GM19452 (cell line): ENCODE measurements around the gene LMTK2.
"Not testable (repeated sequence)": the region's sequence is repeated elsewhere in the genome, so short reads cannot be mapped to it uniquely, and the experiment has no call there.

ENCODE experiments used
- ATAC-seq: cut with Tn5 transposase; IDR thresholded peaks from one replicate; pipeline ENCODE4 v1.9.1; 2021; ENCODE audit not compliant: unreplicated experiment

The LMTK2 gene

GRCh38 chr7:98102170-98102569 is 4.5 kb upstream of the LMTK2 start:
- no peak for ATAC-seq

GRCh38 chr7:98105942-98106544 is 619 bp upstream of the LMTK2 start:
- ATAC-seq: peak; percentile 2

DNA sequence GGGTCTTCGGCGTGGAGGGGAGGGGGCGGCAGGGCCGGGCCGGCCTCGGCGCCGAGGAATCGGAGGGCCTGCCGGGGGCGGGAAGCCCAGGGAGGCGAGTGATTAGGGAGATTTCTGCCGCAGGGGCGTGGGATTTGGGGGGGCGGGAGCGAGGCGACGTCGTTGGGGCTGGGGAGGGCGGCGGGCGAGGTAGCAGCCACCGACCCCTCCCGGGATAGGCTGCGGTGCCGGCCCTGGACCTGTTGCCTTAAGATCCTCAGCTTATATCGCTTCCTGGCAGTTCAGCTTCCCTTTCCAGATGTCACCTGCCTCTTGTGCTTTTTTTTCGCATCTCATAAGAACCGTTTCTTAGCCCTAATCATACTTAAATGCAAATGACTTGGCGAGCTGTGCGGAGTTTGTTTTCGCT is 655 bp downstream of the LMTK2 start:
- ATAC-seq: no peak

GRCh38 chr7:98110249-98111022 is 3.8 kb downstream of the LMTK2 start:
- no peak for ATAC-seq

- ATAC-seq: no peak
These were observed 5.4 kb downstream of the LMTK2 start for GRCh38 chr7:98112077-98112476.

DNA sequence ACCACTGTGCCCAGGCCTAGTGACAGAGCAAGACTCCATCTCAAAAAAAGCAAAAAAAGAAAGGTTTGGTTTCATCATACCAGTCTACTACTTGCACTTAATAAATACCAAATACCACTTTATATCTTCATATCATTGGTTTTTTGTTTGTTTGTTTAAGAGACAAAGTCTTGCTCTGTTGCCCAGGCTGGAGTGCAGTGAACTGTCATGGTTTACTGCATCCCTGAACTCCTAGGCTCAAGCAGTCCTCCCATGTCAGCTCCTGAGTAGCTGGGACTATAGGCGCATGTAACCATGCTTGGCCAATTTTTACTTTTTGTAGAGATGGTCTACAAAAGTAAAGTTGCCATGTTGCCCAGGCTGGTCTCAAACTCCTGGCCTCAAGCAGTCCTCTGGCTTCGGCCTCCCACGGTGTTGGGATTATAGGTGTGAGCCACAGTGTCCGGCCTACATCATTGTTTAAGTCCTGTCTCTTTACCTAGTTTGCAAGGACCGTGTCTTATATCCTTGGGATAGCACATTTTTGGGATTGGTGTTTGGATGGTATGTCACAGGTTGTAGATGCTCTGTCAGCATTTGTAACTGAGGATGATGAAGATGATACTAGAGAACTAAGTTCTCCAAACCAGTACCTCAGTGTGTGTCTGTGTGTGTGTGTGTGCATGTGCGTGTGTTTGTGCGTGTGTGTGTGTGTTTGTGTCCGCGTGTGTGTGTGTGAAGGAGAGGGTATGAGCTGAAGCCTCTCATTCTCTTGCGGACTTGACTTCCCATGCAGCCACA is 9.3 kb downstream of the LMTK2 start:
- ATAC-seq: no peak

DNA sequence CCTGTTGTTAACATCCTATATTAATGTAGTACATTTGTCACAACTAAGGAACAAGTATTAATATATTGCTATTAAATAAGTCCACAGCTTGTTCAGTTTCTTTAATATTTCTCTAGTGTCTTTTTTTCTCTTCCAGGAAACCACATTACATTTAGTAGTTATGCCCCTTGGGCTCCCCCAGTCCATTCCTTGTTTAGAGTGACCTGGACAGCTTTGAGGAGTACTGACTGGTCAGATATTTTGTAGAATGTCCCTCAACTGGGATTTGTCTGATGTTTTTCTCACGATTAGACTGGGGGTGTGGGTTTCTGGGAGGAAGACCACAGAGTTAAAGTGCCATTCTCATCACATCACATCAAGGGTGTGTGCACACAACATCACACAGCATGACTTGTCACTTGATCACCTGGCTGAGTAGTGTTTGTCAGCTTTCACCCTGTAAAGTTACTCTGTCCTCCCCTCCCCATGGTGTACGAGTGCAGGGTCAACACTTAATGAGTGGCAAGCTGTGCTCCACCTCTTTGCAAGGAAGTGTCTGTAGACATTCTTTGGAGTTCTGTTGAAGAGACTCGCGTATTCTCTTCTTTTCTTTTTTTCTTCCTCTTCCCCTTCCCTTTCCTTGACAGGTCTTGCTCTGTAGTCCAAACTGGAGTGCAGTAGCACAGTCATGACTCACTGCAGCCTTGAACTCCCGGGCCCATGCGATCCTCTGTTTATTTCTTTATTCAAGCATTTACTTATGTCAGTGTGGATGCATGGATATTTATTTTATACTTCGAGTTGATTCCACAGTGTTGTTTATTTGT is 10.2 kb downstream of the LMTK2 start:
- no peak for ATAC-seq

DNA sequence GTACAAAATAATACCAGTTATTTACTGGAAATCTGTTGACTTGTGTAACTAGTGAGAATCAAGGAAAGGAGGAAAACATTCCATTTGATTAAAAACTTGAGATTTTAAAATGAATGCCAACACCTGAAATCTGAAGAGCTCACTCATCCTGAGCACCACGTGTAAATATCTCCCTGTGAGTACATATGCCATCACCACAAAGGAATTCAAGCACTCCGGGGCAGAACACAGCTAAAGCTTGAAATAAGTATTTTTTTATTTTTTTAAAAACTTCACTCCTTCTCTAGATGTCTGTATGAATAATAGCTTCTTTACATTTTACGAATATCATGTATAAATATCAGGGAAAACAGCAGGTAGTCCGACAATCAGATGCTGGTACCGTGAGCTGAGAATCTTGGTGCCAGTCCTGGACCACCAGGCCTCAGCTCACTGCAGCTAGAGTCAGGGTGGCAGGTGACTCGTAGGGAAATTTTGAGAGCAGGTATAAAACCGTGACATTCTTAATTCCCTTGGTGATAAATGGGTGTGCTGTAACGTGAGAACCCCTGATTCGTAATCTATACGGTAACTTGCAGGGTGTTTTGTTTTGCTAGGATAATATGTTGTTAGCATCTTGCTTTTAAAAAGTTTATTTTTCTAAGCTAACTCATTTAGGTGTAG is 12.7 kb downstream of the LMTK2 start:
- no peak for ATAC-seq

DNA sequence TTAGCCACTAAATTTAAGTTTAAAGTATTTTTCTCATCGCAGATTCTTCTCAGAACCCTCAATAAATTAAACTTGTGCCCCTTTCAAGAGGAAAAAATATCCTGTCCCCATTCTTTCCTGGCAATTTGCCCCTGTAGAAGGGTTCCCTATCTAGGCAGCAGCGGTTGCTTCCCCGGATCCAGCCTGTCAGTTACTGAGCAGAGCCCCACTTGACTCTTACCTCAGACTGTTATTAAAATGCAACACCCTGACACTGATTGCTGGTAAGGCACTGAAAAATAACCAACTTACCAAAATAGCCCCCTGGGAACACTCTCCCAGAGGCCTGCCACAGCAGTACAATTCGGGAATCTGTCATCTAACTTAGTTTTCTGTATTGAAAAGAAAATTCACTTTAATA is 13.9 kb downstream of the LMTK2 start:
- ATAC-seq: no peak

DNA sequence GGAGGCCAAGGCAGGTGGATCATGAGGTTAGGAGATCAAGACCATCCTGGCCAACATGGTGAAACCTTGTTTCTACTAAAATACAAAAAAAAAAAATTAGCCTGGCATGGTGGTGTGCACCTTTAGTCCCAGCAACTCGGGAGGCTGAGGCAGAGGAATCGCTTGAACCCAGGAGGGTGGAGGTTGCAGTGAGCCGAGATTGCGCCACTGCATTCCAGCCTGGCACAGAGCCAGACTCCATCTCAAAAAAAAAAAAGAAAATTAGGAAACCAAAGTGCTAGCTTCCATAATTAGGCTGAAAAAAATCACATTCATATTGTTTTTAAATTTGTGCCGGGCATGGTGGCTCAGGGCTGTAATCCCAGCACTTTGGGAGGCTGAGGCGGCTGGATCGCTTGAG is 14.7 kb downstream of the LMTK2 start:
- ATAC-seq: not testable (repeated sequence)

GRCh38 chr7:98123365-98123696 is 16.7 kb downstream of the LMTK2 start:
- no peak for ATAC-seq

DNA sequence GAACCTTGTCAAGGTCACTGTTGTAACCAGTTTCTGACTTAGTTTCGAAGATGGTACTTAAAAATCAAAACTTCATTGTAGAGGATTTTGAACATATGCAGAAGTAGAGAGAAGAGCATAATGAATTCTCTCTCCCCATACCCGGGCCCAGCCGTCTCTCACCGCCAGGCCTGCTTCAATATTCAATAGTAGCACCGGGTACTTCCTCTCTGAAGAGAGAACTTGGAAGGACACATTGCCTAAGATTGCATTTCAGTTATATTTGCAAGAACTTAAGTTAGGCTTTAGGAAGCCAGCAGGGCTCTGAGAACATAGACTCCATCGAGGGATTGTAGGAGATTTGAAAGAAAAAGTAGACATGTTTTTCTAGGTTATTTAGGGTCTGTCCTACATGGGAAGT is 19.1 kb downstream of the LMTK2 start:
- ATAC-seq: no peak

DNA sequence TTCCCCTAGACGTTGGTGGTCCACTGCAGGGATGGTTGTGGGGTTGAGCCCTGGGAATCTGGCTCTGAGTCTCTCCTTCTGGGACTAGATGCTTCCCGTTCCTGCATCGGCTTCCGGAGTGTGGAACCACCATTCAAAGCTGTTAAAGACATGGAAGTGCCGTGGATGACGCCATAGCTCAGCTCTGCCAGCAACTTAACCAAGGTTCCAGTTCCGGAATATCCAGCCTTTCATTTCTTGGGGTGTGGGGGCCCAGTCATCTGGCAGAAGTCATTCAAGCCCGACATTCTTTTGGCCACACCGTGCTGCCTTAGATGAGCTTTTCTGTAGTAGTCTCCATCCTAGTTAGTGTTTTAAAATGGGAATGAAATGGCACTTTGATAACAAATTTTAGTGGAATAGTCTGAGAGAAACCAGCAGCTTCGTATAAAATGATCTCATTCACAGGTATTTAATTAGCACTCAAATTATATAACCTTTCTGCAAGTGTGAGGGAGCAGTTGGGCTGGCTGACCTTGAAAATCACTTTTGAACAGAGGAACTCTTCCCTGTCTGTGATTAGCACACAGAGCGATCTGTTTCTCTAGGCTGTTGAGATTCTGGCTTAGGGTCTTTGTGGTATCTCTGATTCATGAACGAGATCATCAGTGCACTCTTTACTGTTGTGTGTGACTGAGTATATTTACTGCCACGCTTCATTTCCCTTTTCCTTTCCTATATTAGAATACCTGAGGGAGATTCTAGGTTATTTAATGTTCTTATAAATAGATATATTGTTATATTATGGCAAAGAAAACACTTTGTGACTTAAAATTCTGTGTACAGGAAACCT is 19.9 kb downstream of the LMTK2 start:
- no peak for ATAC-seq

- ATAC-seq: no peak
These were observed 21.7 kb downstream of the LMTK2 start for GRCh38 chr7:98128346-98128745.

- ATAC-seq: no peak
These were observed 24.3 kb downstream of the LMTK2 start for GRCh38 chr7:98130959-98131358.

DNA sequence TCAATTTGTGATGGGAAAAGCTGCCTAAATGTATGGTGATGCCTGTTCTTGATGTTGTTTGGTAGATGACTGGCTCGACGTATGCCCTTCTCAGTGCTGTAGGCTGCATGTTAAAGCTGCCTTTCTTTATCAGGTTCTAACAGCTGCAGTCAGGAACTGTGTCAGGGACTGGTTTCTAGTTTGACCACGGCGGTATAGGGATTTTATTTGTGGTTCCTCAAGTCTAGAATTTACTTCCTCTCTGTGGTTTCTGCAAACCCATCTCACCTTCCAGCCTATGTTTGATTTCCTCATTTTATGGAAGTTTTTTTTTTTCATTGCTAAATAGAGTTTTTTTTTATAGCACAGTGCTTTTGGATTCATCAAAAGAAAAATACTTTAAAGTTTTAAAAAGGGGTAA is 26.5 kb downstream of the LMTK2 start:
- peak; percentile 65 for ATAC-seq

GRCh38 chr7:98133621-98134303 is 27.1 kb downstream of the LMTK2 start:
- peak; percentile 29 for ATAC-seq

GRCh38 chr7:98134420-98135228 is 28.0 kb downstream of the LMTK2 start:
- ATAC-seq: no peak

- ATAC-seq: no peak
These were observed 29.3 kb downstream of the LMTK2 start for GRCh38 chr7:98135984-98136383.
